ENCODE data around the gene RBFOX1. TPM values are rescaled to one million over a fixed set of nuclear protein-coding genes. Genes with fewer than 3 reads are reported as not detected.

RBFOX1 gene
- polyA plus RNA-seq, 1 experiment: not detected

DNA sequence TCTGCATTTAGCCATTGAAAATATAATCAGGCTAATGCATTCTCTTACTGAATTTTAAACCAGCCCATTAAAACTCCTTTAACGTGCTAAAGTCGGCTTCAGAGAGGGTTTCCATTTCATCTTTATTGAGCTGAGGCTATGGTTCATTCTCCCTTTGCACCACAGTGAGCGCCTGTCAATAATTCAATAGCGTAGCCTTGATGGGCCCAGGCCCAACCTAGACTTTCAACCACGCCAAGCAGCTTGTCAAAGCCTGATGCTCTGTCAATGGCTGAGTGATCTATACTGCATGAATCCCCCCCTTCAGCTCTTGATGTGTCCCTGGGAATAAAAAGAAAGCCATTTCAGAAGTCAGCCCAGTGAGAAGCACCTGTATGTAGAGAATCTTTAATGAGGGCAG is 106.0 kb downstream of the RBFOX1 start:
- POLR2A ChIA-PET: no interaction called here
- CTCF ChIA-PET: interaction anchor here (0.6 kb wide), 1 partner anchor 62 kb away, joined by 3 read pairs; no protein-coding TSS in a partner anchor

DNA sequence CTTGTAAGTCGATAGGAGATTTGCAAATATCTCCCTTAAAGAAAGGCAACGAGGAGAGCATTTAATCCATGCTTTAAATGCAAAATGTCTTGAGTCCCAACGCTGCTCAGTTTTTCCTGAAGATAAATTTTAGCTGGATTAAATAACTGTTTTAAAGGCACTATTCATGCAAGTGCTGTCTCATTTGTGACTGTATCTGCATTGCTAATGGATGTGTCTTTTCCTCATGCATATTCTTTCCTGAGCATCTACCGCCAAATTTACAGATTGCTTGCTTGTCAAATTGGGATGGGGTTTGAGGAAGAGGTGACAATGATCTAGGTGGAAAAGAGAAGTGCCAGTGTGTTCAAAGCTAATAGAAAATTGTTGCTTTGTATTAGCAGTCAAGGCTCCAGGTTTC is 106.9 kb downstream of the RBFOX1 start:
- H3K27ac ChIP-seq (ENCODE audit: low read depth, low read length): no peak overlapping the region
- TF ChIP-seq, protein P1, sequence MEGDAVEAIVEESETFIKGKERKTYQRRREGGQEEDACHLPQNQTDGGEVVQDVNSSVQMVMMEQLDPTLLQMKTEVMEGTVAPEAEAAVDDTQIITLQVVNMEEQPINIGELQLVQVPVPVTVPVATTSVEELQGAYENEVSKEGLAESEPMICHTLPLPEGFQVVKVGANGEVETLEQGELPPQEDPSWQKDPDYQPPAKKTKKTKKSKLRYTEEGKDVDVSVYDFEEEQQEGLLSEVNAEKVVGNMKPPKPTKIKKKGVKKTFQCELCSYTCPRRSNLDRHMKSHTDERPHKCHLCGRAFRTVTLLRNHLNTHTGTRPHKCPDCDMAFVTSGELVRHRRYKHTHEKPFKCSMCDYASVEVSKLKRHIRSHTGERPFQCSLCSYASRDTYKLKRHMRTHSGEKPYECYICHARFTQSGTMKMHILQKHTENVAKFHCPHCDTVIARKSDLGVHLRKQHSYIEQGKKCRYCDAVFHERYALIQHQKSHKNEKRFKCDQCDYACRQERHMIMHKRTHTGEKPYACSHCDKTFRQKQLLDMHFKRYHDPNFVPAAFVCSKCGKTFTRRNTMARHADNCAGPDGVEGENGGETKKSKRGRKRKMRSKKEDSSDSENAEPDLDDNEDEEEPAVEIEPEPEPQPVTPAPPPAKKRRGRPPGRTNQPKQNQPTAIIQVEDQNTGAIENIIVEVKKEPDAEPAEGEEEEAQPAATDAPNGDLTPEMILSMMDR (IDR thresholded peaks at IDR 0.05; ENCODE audit: low read depth, low read length): no peak
- ChIA-PET POLR2A (no interaction called here), CTCF (no interaction called here)
- DNase-seq (ENCODE audit: low read depth, low spot score): no peak
- H3K27me3 ChIP-seq (ENCODE audit: control insufficient read depth, insufficient read depth, low read length): no peaks in the 10 kb centered on the region
- no peak overlapping the region for H3K4me3 ChIP-seq (ENCODE audit: low read depth, low read length)
- H3K9me3 ChIP-seq (ENCODE audit: control insufficient read depth, insufficient read depth, low read length): peaks cover 47% of the 10 kb centered on the region

More for the DNA sequence above, 106.0 kb downstream of the RBFOX1 start:
- no peak overlapping the region for H3K4me3 ChIP-seq (ENCODE audit: low read depth, low read length)
- TF ChIP-seq, protein P1 (IDR thresholded peaks at IDR 0.05; ENCODE audit: low read depth, low read length): no peak
- H3K9me3 ChIP-seq (ENCODE audit: control insufficient read depth, insufficient read depth, low read length): peaks cover 49% of the 10 kb centered on the region
- no peak for DNase-seq (ENCODE audit: low read depth, low spot score)
- H3K27ac ChIP-seq (ENCODE audit: low read depth, low read length): no peak overlapping the region
- no peaks in the 10 kb centered on the region for H3K27me3 ChIP-seq (ENCODE audit: control insufficient read depth, insufficient read depth, low read length)

DNA sequence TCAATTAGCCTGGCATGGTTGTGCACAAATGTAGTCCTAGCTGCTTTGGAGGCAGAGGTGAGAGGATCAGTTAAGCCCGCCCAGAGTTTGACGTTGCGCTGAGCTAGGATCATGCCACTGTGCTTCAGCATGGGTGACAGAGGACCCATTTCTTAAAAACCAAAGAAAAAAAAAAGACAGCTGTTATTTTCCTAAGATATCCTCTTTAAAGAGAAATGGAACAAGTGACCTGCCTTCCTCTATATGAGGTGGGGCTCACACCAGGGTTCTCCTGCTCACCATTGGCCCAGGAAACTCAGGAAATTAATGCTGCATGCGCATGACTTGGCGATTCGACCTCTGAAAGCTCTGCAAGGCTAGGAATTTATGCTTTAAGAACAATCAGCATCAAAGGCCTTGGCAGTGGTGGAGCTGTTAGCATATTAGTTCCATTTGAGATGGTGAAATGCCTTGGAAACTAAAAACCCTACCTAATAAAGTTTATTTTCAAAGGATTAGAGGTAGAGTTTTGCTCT is 108.3 kb downstream of the RBFOX1 start:
- ChIA-PET POLR2A (no interaction called here), CTCF (no interaction called here)
- TF ChIP-seq, protein P1 (IDR thresholded peaks at IDR 0.05; ENCODE audit: low read depth, low read length): no peak
- Histone ChIP-seq H3K4me3 (ENCODE audit: low read depth, low read length) (no peak overlapping the region), H3K27me3 (ENCODE audit: control insufficient read depth, insufficient read depth, low read length) (no peaks in the 10 kb centered on the region), H3K27ac (ENCODE audit: low read depth, low read length) (no peak overlapping the region), H3K9me3 (ENCODE audit: control insufficient read depth, insufficient read depth, low read length) (peaks cover 40% of the 10 kb centered on the region)
- DNase-seq (ENCODE audit: low read depth, low spot score): no peak

DNA sequence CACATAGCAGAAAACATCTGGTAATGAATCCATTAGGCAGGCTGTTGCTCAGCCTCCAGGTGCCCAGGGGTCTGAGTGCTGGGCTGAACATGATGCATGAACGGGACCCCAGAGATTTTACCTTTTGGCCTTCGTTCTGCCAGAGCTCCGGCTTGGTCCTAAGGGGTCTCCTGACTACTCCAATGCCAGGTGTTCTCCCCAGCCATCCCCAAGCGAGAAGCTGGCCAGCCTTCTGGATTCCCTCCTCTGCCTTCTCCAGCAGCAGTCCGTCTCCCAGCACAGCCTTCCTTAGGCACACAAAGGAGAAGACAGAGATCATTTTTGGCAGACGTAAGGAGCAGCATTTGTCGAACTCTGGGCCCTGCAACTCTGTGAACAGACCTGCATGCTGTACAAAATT is 109.4 kb downstream of the RBFOX1 start:
- ChIA-PET POLR2A (no interaction called here), CTCF (interaction anchor here (0.6 kb wide), 1 partner anchor 14 kb away, joined by 4 read pairs; no protein-coding TSS in a partner anchor)
- Histone ChIP-seq H3K9me3 (ENCODE audit: control insufficient read depth, insufficient read depth, low read length) (peaks cover 36% of the 10 kb centered on the region), H3K27me3 (ENCODE audit: control insufficient read depth, insufficient read depth, low read length) (no peaks in the 10 kb centered on the region), H3K4me3 (ENCODE audit: low read depth, low read length) (no peak overlapping the region), H3K27ac (ENCODE audit: low read depth, low read length) (no peak overlapping the region)
- TF ChIP-seq, protein P1 (IDR thresholded peaks at IDR 0.05; ENCODE audit: low read depth, low read length): no peak
- no peak for DNase-seq (ENCODE audit: low read depth, low spot score)

DNA sequence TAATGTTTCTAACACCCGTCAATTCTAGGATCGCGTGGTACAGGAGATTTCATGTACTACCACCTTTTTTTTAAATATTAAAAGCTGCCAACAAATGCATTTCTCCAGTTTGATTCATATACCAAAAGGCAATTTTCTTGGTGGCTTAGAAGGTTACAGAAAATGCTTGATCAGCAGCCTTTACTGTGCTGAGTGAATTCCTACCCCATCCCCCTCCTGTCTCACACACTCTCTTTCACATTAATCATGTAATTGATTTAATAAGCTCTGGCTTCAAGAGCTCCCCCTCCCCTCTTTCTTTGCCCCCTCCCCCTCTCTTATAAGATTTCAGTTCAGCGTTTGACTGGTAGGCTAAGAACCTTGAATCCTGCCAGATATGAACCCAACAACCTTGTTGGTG is 110.5 kb downstream of the RBFOX1 start:
- ChIA-PET CTCF (no interaction called here), POLR2A (no interaction called here)
- TF ChIP-seq, protein P1 (IDR thresholded peaks at IDR 0.05; ENCODE audit: low read depth, low read length): no peak
- no peak for DNase-seq (ENCODE audit: low read depth, low spot score)
- Histone ChIP-seq H3K27ac (ENCODE audit: low read depth, low read length) (no peak overlapping the region), H3K4me3 (ENCODE audit: low read depth, low read length) (no peak overlapping the region), H3K27me3 (ENCODE audit: control insufficient read depth, insufficient read depth, low read length) (no peaks in the 10 kb centered on the region), H3K9me3 (ENCODE audit: control insufficient read depth, insufficient read depth, low read length) (peaks cover 37% of the 10 kb centered on the region)
